LNCaP clone FGC (cell line): ENCODE results near the gene RAD54L.
A peak's percentile ranks its signal among the peaks of the same experiment; 100 is the strongest.
"Not testable (repeated sequence)": the region's sequence is repeated elsewhere in the genome, so short reads cannot be mapped to it uniquely, and the experiment has no call there.

Experiments
- DNase-seq: peaks from one replicate; pipeline ENCODE4 v3.0.0-alpha.2; 2011; ENCODE audit warnings: low read depth
- H3K4me3 ChIP-seq: 2 replicates; pipeline ENCODE4 v1.5.1; 2011; ENCODE audit warnings: mild to moderate bottlenecking, low read depth, low read length, control low read depth
- CTCF ChIP-seq: IDR thresholded peaks from 2 replicates; pipeline ENCODE4 v1.5.1; 2012; ENCODE audit warnings: mild to moderate bottlenecking; ENCODE audit not compliant: control insufficient read depth, insufficient read depth; ENCODE audit errors: extremely low read depth

The RAD54L gene

GRCh38 chr1:46242918-46243317 is 4.6 kb upstream of the RAD54L start:
- H3K4me3 ChIP-seq, result no peak overlapping the region
- TF ChIP-seq CTCF, result no peak
- DNase-seq, result no peak

GRCh38 chr1:46243831-46244230 is 3.7 kb upstream of the RAD54L start:
- not testable (repeated sequence) for H3K4me3 ChIP-seq, DNase-seq

DNA sequence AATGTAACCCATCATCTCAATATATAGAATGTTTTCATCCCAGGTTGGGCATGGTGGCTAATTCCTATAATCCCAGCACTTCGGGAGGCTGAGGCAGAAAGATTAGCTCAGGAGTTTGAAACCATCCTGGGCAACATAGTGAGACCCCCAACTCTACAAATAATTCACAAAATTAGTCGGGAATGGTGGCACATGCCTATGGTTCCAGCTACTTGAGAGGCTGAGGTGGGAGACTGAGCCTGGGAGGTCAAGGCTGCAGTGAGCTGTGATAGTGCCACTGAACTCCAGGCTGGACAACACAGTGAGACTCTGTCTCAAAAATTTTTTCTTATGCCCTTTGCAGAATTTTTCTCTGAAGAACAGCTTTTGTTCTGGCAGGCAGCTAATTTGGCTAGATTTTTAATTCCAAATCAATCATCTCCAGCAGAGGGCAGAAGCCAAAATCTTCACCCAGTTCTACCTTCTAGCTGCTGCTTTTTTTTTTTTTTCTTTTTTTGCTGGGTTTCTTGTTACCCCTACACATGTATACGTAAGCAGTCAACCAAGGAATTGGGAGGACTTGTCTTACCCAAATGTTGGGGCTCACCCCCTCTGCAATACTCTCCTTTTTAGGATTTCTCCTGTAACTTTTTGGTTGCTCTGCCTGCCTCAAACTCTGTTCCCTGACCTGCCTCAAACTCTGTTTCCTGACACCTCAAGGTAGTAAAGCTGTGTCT is 2.7 kb upstream of the RAD54L start:
- peak; percentile 52 for TF ChIP-seq CTCF
- no peak for DNase-seq
- H3K4me3 ChIP-seq, result no peak overlapping the region

DNA sequence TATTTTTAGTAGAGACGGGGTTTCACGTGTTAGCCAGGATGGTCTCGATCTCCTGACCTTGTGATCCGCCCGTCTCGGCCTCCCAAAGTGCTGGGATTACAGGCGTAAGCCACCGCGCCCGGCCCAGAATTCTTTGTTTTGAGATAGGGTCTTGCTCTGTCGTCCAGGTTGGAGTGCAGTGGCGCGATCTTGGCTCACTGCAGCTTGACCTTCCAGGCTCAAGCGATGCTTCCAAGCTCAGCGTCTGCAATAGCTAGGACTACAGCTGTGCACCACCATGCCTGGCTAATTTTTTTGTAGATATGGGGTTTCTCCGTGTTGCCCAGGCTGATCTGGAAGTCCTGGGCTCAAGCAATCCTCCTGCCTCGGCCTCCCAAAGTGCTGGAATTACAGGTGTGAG is 1.4 kb upstream of the RAD54L start:
- DNase-seq, result not testable (repeated sequence)
- H3K4me3 ChIP-seq, result peak overlapping the region; percentile 64; the same call in 1 of the 2 replicates

DNA sequence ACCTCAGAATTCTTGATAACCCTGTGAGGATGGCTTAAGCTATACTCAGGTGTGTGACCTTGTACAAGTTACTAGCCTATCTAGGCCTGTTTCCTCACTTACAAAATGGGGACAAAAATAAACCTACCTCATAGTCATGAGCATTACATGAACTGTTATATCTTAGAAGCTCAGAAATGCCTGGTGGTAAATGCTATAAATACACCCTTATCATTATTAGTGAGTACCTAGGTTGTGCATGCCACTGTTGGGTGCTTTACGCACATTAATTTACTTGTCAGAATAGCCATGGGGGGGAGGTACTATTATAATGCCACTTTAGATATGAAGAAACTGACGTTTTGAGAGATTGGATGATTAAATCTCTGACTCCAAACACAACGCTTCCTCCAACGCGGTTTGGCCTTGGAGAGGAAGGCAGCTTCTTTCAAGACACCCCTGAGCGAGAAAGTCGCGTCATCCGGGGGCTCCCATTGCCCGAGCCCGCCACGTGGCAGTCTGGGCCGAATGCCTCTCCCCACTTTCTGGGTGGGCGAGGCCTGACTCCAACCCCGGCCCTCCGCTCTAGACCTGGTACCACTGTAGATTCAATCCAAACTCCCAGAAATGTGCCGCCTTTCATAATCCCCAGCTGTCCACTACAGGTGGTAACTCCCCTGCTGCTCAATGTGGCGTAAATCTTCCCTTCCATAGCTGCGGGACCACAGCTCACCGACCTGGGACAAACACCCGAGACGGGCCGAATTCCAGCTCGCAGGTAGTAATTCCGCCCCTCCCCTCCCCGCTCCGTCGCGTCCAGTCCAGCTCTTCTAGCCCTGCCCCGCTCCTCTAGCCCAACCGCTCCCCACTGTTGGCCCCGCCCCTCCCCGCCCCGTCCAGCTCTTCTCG is 771 bp upstream of the RAD54L start:
- H3K4me3 ChIP-seq, result peak overlapping the region; percentile 64
- TF ChIP-seq CTCF, result no peak
- DNase-seq, result no peak

DNA sequence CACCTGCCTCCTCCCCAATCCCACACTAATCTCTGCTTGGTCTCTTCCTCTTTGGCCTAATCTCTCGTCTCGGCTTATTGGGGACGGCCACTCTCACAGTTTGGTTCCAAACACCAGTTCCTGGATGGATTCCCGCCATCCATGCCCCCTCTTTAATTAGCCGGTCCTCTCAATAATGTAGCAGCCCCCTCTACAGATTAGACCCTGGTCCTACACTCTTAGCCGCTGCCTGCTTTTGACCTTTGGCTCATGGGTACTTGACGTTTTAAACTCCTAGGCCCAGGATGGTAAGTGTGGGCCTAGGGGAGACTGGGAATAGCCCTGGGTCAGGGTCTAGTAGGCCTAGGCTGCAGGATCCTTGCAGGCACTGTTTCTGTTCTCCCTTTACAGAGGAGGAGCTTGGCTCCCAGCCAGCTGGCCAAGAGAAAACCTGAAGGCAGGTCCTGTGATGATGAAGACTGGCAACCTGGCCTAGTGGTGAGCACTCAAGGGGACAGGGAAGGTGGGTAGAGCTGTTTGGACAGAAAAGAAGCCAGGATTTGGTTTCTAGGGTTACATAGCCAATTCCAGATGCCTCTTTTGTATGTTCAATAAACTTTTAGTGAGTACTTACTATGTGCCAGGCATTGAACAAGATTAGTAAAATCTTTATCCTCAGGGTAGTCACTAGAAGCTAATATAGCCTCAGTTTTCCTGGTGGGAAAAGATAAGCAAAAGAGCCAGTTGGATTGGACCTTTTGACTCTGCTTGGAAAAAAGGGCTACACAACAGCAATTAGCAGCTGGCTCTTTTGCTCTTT is 758 bp downstream of the RAD54L start:
- TF ChIP-seq CTCF, result no peak
- DNase-seq, result peak; percentile 30
- peak overlapping the region; percentile 73 for H3K4me3 ChIP-seq

DNA sequence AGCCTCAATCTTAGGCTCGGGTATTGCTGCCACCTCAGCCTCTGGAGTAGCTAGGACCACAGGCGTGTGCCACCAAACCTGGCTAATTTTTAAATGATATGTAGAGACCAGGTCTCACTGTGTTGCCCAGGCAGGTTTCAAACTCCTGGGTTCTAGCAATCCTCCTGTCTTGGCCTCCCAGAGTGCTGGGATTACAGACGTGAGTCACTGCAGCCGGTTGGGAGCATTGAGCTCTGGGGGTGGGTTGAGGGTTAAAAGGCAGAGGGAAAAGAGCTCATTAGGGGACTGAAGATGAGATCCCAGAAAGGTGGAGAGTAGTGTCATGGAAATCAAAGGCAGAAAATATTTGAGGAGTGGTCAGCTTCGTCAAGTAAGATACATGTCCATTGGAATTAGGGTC is 7.1 kb downstream of the RAD54L start:
- DNase-seq, result no peak
- TF ChIP-seq CTCF, result no peak
- no peak overlapping the region for H3K4me3 ChIP-seq
